NCI-H524 (cell line): ENCODE measurements around the gene CUX1.
"Not testable (repeated sequence)": the region's sequence is repeated elsewhere in the genome, so short reads cannot be mapped to it uniquely, and the experiment has no call there.

Experiments
- DNase-seq, 2 experiments: peaks; one replicate each; lab custom pipeline; 2025; lab: John Stamatoyannopoulos, UW

Gene CUX1

DNA sequence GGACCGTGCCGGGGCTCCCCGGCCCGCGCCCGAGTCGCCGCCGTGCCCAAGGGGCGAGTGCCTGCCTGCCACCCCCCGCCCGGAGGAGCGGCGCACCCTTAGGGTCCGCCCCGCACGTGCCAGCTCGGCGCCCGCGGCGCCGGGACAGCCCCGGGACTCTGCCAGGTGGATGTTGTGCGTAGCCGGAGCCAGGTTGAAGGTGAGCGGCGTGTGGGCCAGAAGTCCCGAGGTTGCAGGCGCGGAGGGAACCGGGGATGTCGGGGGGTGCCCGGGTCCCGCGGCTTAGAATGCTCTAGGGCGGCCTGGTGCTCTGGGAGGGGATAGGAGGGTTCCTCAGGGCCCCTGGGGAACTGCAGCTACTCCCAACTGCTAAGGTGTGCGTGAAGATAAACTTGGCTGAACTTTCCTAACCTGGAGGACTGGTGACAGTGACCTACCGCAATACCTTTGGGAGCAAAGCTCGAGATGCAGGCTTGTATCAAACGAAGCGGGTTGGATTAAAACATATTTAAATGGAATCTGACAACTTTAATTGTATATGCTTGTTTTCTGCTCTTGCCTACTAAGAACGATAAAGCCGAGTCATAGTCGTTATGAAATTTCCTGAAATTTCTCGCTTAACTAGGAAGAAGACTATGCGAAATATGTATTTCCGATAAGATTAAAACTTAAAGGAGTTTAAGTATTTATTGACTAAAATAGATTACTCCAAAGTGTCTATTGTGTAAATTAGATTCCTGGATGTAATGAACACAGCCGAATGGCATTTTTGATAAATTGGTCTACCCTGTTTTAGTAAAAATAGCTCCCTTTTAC lies at the start of gene CUX1:
CUX1 (plus strand) TSS at position 156 of the 816 bp plus-strand sequence; CDS start at position 170, 14 bp downstream.
- DNase-seq, result no peak

- DNase-seq, result no peak
Observed at GRCh38 chr7:101768280-101768679, 49.1 kb upstream of the CUX1 start.

- no peak for DNase-seq
Observed at GRCh38 chr7:101770466-101770865, 47.0 kb upstream of the CUX1 start.

DNA sequence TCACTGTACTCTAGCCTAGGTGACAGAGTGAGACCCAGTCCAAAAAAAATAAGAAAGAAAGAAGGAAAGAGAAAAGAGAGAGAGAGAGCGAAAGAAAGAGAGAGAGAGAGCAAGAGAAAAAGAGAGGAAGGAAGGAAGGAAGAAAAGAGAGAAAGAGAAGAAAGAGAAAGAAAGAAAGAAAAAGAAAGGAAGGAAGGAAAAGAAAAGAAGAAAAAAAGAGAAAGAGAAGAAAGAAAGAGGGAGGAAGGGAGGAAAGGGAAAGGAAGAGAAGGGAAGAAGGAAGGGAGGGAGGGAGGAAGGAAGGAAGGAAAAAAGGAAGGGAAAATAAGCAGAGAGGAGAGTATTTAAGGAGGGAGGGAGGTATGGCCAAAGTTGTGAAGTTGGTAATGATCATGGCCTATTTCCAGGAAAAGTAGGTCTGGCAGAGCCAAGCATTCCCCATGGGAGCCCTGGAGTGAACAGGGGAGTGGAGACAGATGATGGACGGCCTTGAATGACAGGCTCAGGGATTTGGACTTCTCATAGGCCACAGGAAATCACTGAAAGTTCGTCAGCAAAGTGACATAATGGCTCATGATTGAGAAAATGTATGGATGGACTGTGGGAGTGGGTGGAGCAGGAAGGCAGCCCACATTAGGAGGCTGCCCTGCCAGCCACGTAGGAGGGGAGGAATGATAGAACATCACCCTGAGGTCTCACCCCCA lies 44.8 kb upstream of the CUX1 start:
- peak in 1 of 2 experiments; percentile 2 for DNase-seq

DNA sequence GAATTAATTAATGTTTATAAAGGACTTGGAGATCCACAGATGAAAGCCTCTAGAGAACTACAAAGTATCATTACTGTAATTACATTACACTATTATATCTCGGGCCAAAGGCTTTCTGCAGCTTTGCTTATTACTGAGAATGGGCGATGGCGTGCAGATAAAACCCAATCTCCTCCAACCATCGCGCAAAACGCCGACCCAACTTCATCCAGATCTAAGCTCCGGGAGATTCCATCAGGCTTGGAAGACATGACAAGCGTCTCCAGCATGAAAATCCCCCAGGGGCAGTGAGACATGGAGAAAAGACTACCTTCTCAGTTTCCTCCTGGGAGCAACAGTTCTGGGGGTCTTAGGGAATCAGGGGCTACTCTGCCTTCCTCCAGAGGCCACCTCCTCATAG lies 42.2 kb upstream of the CUX1 start:
- DNase-seq, result no peak

DNA sequence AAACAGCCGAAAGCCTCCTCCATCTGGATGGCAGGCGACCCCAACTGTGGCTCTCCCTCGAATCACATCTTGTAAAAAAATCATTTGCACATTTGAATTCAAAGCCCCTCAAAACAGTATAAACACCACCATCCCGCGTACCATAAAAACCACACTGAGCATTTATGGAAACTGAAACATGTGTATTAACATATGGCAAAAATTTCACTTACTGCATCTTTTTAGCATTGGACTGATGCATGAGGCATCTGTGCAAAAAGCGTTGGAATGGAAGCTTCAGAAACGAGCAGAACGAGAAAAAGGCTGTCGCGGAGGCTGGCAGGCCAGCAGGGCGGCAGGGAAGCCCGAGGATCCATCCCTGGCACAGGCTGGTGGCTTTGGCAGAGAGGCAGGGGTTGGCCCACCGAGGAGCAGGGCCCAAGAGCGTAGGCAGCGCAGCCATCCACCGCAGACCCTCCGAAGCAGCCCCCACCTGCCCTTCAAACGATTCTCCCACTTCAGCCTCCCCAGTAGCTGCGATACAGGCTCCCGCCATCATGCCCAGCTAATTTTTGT lies 39.3 kb upstream of the CUX1 start:
- DNase-seq, result no peak

GRCh38 chr7:101779267-101779666 lies 38.2 kb upstream of the CUX1 start:
- DNase-seq, result no peak

DNA sequence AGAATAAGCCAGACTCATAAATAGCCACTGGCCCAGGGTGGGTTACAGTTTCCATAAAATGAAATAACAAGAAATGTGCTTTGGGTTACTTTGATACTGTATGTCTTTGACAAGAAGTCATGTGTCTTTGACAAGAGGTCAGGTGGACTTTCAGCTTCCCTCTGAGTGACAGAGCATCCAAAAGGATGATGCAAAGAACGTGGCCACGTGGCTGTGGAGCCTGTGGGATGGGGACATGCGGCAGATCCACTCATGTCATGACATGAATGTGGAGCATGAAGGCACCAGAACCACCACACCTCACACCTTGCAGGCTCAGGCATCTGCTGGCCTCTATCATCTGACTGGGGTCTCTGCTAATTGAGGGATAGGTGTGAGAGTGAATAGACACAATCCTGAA lies 37.1 kb upstream of the CUX1 start:
- no peak for DNase-seq

- DNase-seq, result no peak
Observed at GRCh38 chr7:101781439-101781838, 36.0 kb upstream of the CUX1 start.

GRCh38 chr7:101782476-101782875 lies 35.0 kb upstream of the CUX1 start:
- DNase-seq, result no peak

- no peak for DNase-seq
Observed at GRCh38 chr7:101782896-101783295, 34.5 kb upstream of the CUX1 start.

DNA sequence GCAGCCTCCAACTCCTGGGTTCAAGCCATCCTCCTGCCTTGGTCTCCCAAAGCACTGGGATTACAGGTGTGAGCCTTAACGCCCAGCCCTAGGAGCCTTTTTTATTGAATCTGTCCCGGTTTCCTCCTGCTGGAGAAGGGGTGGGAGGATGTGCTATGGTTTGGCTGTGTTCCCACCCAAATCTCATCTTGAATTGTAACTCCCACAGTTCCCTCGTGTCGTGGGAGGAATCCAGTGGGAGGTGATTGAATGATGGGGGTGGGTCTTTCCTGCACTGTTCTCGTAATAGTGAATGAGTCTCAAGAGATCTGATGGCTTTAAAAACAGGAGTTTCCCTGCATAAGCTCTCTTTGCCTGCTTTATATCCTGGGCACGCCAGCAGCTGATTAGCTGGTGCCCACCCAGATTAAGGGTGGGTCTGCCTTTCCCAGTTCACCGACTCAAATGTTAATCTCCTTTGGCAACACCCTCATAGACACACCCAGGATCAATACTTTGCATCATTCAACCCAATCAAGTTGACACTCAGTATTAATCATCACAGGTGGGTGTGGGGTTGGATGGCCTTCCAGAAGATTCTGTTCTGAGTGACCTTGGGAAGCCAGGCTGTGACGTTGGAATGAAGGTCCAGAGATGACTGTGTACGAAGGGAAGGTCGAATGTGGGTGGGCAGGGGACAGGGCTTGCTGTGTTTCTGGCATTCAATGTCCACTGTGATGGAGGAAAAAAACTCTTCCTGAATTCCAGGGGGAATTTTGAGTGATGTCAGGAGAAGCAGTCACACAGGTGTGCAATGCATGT lies 33.8 kb upstream of the CUX1 start:
- no peak for DNase-seq

DNA sequence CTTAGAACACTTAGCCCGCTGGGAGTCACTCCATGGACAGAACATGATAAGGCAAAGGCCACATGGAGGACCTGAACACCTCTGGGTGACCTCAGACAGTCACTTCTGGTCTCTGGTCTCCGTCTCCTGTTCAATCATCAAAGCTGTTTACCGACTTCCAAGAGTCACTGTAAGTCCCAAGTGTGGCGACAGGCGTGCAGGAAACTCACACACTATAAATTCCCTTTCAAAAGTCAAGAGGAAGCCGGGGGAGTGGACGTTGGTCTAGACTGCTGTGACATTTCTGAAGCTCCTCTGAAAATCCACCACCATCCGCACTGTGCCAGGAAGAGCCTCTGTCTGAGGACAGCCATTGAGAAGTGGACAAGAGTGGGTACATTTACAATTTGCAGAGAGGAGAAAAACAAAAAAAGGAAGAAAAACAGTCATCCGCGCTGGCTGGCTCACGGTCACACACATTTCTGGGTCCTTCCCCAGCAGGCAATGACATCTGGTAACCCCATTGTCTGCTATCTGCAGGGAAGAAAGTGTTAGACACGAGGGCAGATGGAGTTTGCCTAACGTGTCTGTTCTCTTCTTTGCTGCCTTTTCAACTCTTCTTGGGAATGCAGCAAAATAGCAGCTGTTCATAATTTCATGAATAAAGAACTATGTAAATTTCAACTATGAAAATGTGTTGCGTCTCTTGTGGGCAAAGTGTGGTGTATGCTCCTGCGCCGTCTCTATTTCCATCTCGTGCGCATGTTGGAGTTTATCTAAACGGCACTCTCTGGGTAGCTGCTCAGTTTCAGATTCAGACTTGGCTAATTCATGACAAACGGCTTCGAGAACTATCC lies 32.9 kb upstream of the CUX1 start:
- no peak for DNase-seq

DNA sequence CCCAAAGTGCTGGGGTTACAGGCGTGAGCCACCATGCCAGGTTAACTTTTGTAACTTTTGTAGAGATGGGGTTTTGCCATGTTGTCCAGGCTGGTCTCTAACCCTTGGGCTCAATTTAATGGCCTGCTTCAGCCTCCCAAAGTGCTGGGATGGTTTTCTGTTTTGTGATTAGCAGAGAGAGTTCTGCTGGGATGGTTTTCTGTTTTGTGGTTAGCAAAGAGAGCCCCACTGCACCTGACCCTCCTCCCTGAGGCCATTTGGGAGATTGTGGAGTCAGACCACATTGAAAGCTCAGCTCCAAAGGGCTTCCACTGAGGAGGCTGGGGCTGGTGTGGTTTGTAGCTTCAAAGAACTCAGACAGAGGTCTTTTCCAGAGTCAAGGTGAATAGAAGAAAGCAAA lies 29.6 kb upstream of the CUX1 start:
- DNase-seq, result no peak

DNA sequence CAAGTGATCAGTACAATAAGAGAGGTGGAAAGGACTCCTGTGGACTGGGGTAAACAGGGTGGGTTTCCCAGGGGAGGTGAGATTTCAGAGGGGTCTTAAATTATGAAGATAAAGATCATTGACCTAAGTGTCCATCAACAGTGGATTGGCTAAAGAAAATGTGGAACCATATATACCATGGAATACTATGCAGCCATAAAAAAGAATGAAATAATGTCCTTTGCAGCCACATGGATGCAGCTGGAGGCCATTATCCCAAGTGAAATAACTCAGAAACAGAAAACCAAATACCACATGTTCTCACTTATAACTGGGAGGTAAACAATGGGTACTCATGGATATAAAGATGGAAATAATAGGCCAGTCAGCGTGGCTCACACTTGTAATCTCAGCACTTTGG lies 28.9 kb upstream of the CUX1 start:
- DNase-seq, result no peak

DNA sequence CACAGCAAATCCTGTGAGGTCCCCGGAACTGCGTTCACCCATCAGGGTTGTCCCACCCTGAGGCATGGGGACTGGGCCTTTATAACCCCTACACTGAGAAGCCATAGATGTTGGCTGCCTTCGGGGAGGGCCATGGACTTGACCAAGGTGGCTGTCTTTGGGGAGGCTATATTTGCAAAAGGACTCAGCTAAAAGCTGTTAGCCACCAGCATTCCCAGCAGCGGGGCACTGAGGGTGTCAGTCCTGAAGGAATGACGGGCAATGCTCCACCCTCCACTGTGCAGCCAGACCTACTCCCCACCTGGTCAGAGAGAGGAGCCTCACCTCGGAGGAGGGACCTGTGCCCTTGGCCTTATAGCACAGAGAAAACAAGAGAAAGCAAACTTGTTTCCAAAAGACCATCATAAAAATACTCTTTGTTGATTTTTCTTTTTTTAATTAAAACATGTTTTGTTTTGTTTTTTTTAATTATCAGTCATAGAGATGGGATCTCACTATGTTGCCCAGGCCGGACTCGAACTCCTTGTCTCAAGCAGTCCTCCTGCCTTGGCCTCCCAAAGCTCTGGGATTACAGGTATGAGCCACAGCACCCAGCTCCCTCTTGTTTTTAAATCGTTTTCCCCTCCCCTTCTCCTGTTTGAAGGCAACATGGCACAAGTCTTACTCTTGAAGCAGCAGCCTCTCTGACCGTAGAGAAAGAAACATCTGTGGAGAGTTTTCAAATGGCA lies 26.7 kb upstream of the CUX1 start:
- DNase-seq, result no peak

DNA sequence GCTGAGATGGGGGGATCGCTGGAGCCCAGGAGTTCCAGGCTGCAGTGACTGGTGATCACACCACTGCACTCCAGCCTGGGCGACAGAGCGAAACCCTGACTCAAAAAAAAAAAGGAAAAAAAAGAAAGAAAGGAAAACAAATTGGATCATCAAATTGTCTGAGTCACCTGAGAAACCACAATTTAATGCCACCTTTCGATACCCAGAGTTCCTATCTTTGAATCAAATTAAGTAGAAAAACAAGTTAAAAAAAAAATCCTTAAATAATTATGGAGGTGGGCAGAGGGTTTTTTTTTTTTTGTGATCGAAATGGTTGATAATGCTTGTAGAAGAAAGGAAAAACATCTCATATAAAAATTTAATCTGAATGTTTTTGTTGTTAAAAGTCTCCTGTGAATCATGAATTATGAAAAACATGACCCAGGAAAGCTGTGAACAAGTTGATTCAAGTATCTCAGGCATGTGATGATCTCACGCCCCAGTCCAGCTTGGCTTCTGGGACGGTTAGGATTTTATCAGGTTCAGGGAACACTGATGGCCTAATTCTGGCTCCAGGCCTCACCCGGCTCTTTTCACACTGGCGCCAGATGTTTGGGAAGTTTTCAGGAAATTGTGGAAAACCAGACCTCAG lies 25.3 kb upstream of the CUX1 start:
- DNase-seq, result no peak

- not testable (repeated sequence) for DNase-seq
Observed at GRCh38 chr7:101792682-101793071, 24.7 kb upstream of the CUX1 start.

GRCh38 chr7:101795461-101795860 lies 22.0 kb upstream of the CUX1 start:
- DNase-seq, result no peak

GRCh38 chr7:101798173-101798572 lies 19.3 kb upstream of the CUX1 start:
- not testable (repeated sequence) for DNase-seq
